GM12878 (cell line): ENCODE results near the gene THRB. TPM values are rescaled to one million over a fixed set of nuclear protein-coding genes. Genes with fewer than 3 reads are reported as not detected.

Experiments
- ATAC-seq: fragments of 200-7000 bp; cut with Tn5 transposase; 3 replicates; pipeline ENCODE4 v1.9.1; 2020; ENCODE audit warnings: mild to moderate bottlenecking, moderate library complexity
- BruUV-seq: library from RNA; stranded (reverse); fragments of 400-500 nt; replicated peaks from 2 replicates; lab custom pipeline; 2021; lab: Mats Ljungman, UMichigan
- CTCF ChIA-PET: fragments of 300-600 bp; sonication (Branson Sonifier 250); formaldehyde crosslinking; extraction: SDS; loops from one replicate; lab custom pipeline; 2021; ENCODE audit warnings: inconsistent platforms; lab: Yijun Ruan, JAX
- POLR2A ChIA-PET: fragments of 350-600 bp; formaldehyde crosslinking; extraction: SDS; loops from one replicate; lab custom pipeline; 2021; ENCODE audit warnings: inconsistent platforms; lab: Charles Lee
- RAD21 ChIA-PET: fragments of 300-600 bp; sonication (Branson Sonifier 250); formaldehyde crosslinking; loops from one replicate; lab custom pipeline; 2023; ENCODE audit warnings: antibody characterized with exemption; ENCODE audit not compliant: unreplicated experiment; lab: Charles Lee
- SMC1A ChIA-PET: fragments of 300-600 bp; sonication (Branson Sonifier 250); formaldehyde crosslinking; loops from one replicate; lab custom pipeline; 2023; ENCODE audit not compliant: unreplicated experiment, uncharacterized antibody; lab: Charles Lee
- DNase-seq: peaks from one replicate; pipeline ENCODE4 v3.0.0-alpha.2; 2011; ENCODE audit warnings: low read depth, low spot score
- FAIRE-seq: peaks from 3 replicates; lab custom pipeline; 2011; peaks lifted over from hg19 to GRCh38; lab: Jason Lieb, UNC
- H2AFZ ChIP-seq: 2 replicates; pipeline ENCODE4 v1.6.0; 2011; ENCODE audit warnings: low read depth, low read length, control low read depth; ENCODE audit not compliant: control insufficient read depth
- H3K27ac ChIP-seq: 2 replicates; pipeline ENCODE4 v1.5.1; 2011; ENCODE audit warnings: control low read depth; ENCODE audit not compliant: control insufficient read depth, insufficient read depth
- H3K27me3 ChIP-seq, 2 experiments: replicated peaks in 1 of 2; 2 replicates each; pipeline versions ENCODE4 v1.6.0 to v1.6.1; 2011; ENCODE audit warnings: low read length in 1 of 2; ENCODE audit not compliant: control insufficient read depth in 2 of 2, insufficient read depth in 2 of 2
- H3K36me3 ChIP-seq, 2 experiments: 2 replicates each; pipeline ENCODE4 v1.5.1; 2011; ENCODE audit warnings: low read length in 1 of 2; ENCODE audit not compliant: control insufficient read depth in 2 of 2, insufficient read depth in 2 of 2
- H3K4me1 ChIP-seq: 2 replicates; pipeline ENCODE4 v1.6.1; 2011; ENCODE audit warnings: mild to moderate bottlenecking, low read length, moderate library complexity, mixed read lengths; ENCODE audit not compliant: control insufficient read depth, insufficient read depth
- H3K4me2 ChIP-seq: 2 replicates; pipeline ENCODE4 v1.6.0; 2011; ENCODE audit warnings: control low read depth; ENCODE audit not compliant: control insufficient read depth, insufficient read depth
- H3K4me3 ChIP-seq: fragments of 200-600 bp; sonication (generic); 2 replicates; pipeline ENCODE4 v1.5.1; 2016
- H3K79me2 ChIP-seq: 2 replicates; pipeline ENCODE4 v1.6.0; 2011; ENCODE audit warnings: low read length; ENCODE audit not compliant: control insufficient read depth, insufficient read depth
- H3K9ac ChIP-seq: 2 replicates; pipeline ENCODE4 v1.8.0; 2011; ENCODE audit warnings: low read length, control low read depth, mixed read lengths; ENCODE audit not compliant: control insufficient read depth, insufficient read depth
- H3K9me3 ChIP-seq: replicated peaks from 3 replicates; pipeline ENCODE4 v1.5.1; 2011; ENCODE audit warnings: mild to moderate bottlenecking, low read length; ENCODE audit not compliant: control insufficient read depth, insufficient read depth
- H4K20me1 ChIP-seq: 2 replicates; pipeline ENCODE4 v1.6.0; 2011; ENCODE audit not compliant: control insufficient read depth, insufficient read depth
- CUX1 ChIP-seq: IDR thresholded peaks from 2 replicates; pipeline ENCODE4 v1.6.1; 2012; ENCODE audit warnings: improper control_type of control experiment, low read depth, low read length; ENCODE audit not compliant: insufficient replicate concordance
- MEF2B ChIP-seq: fragments of 450-650 bp; IDR thresholded peaks from 2 replicates; pipeline ENCODE4 v1.6.1; 2018; ENCODE audit warnings: mild to moderate bottlenecking, moderate library complexity; ENCODE audit not compliant: partially characterized antibody, poor library complexity, severe bottlenecking
- NFIC ChIP-seq: IDR thresholded peaks from 2 replicates; pipeline ENCODE4 v1.6.1; 2012; ENCODE audit warnings: low read depth, mild to moderate bottlenecking, inconsistent platforms, low read length, moderate library complexity
- TCF7 ChIP-seq: IDR thresholded peaks from 2 replicates; pipeline ENCODE4 v1.6.1; 2014; ENCODE audit warnings: antibody characterized with exemption, borderline replicate concordance
- USF1 ChIP-seq: IDR thresholded peaks from 2 replicates; pipeline ENCODE4 v1.6.1; 2011; ENCODE audit warnings: borderline replicate concordance, low read depth, mild to moderate bottlenecking, moderate library complexity, mixed read lengths, low read length; ENCODE audit not compliant: insufficient read depth; ENCODE audit errors: extremely low read length
- WGBS: methylation state at CpG from one replicate; pipeline ENCODE4 v1.1.6; 2016; ENCODE audit warnings: low lambda C conversion rate; ENCODE audit not compliant: insufficient replicate concordance, insufficient coverage; ENCODE audit errors: missing lambda C conversion rate; 5-methylcytosine and 5-hydroxymethylcytosine counted together
- in situ Hi-C: fragments of 300-500 bp; cut with MboI; formaldehyde crosslinking; loops from 9 replicates; pipeline ENCODE4 v1.14.3; 2018; ENCODE audit warnings: mixed read lengths
- intact Hi-C: fragments of 100-400 bp; cut with micrococcal nuclease; formaldehyde crosslinking; loops from one replicate; pipeline ENCODE4 v1.14.2; 2022; ENCODE audit not compliant: unreplicated experiment
- polyA plus RNA-seq, 11 experiments: library from polyadenylated mRNA; depleted of rRNA in 4 of 11; unstranded in 6 of 11; stranded (reverse) in 5 of 11; fragments of >200 nt; fragmentation: Nextera tagmentation in 4 of 11; fragmentation: Illumina TruSeq in 1 of 11; extraction: Ambion mirVana in 4 of 11; extraction: Trizol in 1 of 11; gene quantifications; 1 replicate in 1 of 11; 2 replicates in 10 of 11; pipeline versions ENCODE4 v1.2.1 to v1.2.3, GENCODE V29; 2011 to 2016; ENCODE audit warnings: inconsistent platforms in 2 of 11, missing spikeins in 2 of 11, low read depth in 1 of 11
- total RNA-seq, 4 experiments: library from RNA; depleted of rRNA in 3 of 4; stranded (reverse); fragments of >200 nt in 3 of 4; fragmentation: Illumina TruSeq in 1 of 4; extraction: Trizol in 1 of 4; gene quantifications; 2 replicates each; pipeline versions ENCODE4 v1.2.1 to v1.2.3, GENCODE V29; 2013 to 2021

The THRB gene
- total and polyA plus RNA-seq, 10 of the 15 experiments (the other 5 are each of a cell fraction or from before 2014, with no cell fraction given): 0.05 TPM; not detected in 9

GRCh38 chr3:24475925-24476324 is 18.7 kb downstream of the THRB start:
- ChIA-PET CTCF (no interaction called here), SMC1A (no interaction called here), POLR2A (no interaction called here)
- Histone ChIP-seq H3K36me3 (no peaks in the 10 kb centered on the region), H4K20me1 (no peaks in the 10 kb centered on the region), H3K27ac (no peak overlapping the region), H3K4me3 (no peak overlapping the region), H3K9ac (no peak overlapping the region), H3K9me3 (no peaks in the 10 kb centered on the region), H2AFZ (no peak overlapping the region), H3K79me2 (no peaks in the 10 kb centered on the region), H3K4me2 (no peak overlapping the region), H3K27me3 (no peaks in the 10 kb centered on the region), H3K4me1 (no peaks in the 10 kb centered on the region)
- DNase-seq: no peak
- no TSS peak for BruUV-seq
- no peak for ATAC-seq
- intact Hi-C loops: no loop called here
- WGBS: 0% methylated on average over 1 of the region's 1 CpG
- FAIRE-seq: no peak
- in situ Hi-C loops: no loop called here
- no peak for TF ChIP-seq CUX1
- TF ChIP-seq, all 136 proteins: peak for 0
- RAD21 ChIA-PET: no interaction called here

GRCh38 chr3:24474862-24475261 is 19.8 kb downstream of the THRB start:
- no TSS peak for BruUV-seq
- no peak overlapping the region for H3K4me2 ChIP-seq
- FAIRE-seq (no peak), DNase-seq (no peak), ATAC-seq (no peak)
- in situ Hi-C loops (no loop called here), intact Hi-C loops (no loop called here)
- WGBS: 40% methylated on average over 4 of the region's 4 CpGs
- H4K20me1 ChIP-seq: no peaks in the 10 kb centered on the region
- ChIA-PET SMC1A (no interaction called here), POLR2A (no interaction called here), RAD21 (no interaction called here), CTCF (no interaction called here)
- H3K36me3 ChIP-seq: no peaks in the 10 kb centered on the region
- no peak overlapping the region for H3K9ac ChIP-seq
- no peak overlapping the region for H3K27ac ChIP-seq
- H3K4me3 ChIP-seq: no peak overlapping the region
- H2AFZ ChIP-seq: no peak overlapping the region
- no peaks in the 10 kb centered on the region for H3K4me1 ChIP-seq
- H3K79me2 ChIP-seq: no peaks in the 10 kb centered on the region
- no peaks in the 10 kb centered on the region for H3K27me3 ChIP-seq
- TF ChIP-seq USF1: no peak
- no peak for TF ChIP-seq MEF2B
- no peak for TF ChIP-seq NFIC
- no peak for TF ChIP-seq TCF7
- H3K9me3 ChIP-seq: no peaks in the 10 kb centered on the region
